Activated CD8-positive, alpha-beta memory T cell treated with anti-CD3 and anti-CD28 coated beads, Interleukin-2, amount 50 U/mL, for 24 hours (primary cell): ENCODE data around the gene GNPTG.

Source experiments
- DNase-seq: peaks from one replicate; pipeline ENCODE4 v3.0.0-alpha.2; 2020; ENCODE audit errors: extremely low read depth

The GNPTG gene

DNA sequence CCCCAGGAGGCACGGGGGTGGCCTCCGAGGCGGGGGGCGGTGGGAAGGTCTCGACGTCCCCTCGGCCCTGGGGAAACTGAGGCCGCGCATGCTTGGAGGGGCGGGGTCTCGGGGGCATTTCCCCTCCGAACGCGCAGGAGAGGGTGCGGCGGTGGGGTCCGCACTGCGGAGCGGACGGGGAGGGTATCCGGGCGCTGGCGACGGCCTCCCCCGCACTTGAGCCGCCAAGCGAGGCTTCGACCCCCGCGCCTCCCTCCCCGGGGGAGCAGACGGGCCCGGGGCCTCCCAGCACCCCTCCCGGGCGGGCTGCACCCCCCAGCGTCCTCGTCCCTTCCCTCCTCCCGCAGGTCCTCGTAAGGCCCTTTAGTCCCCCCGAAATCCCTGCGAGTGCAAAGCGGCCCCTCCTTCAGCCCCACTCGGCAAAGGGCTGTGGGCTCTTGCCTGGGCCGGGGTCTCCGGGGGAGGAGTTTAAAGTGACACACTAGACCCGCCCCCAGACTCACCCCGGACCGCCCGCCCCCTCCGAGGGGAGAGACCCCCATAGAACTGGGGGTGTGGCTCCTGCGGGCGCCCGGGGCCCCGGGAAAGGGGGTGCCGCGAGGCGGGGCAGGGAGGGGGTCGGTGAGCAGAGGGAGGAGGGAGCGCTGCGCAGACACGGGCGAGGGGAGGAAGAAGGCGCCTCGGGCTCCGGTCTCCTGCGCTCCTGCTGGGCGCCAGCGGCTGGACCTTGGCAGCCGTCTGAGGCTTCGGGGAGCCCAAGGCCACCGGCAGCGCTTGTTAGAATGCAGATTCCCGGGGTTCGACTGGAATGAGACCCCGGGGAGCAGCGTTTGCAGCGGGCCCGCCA lies 17.7 kb upstream of the GNPTG start:
- no peak for DNase-seq

GRCh38 chr16:1334739-1335138 lies 17.0 kb upstream of the GNPTG start:
- no peak for DNase-seq

- no peak for DNase-seq
These were observed 16.3 kb upstream of the GNPTG start for GRCh38 chr16:1335211-1335971.

- no peak for DNase-seq
These were observed 15.7 kb upstream of the GNPTG start for GRCh38 chr16:1335996-1336395.

DNA sequence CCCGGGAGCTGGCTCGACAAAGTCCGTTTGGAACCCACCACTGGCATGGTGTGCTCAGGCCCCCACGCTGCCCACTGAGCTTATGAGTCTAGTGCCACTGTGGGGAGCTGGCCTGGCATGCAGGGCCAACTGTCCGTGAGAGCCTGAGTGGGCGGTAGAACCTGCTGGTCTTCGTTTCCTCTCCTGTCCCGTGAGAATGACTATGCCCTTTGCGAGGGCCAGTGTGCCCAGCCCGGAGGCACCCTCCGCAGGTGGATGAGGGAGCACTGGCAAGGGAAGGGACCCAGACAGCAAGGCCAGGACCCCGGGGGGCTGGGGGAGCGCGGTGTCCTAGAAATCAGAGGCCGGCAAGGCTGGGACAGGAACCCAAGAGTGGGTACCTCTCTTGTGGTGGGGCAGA lies 15.1 kb upstream of the GNPTG start:
- DNase-seq, result no peak

GRCh38 chr16:1337486-1337885 lies 14.2 kb upstream of the GNPTG start:
- no peak for DNase-seq

- no peak for DNase-seq
These were observed 13.5 kb upstream of the GNPTG start for GRCh38 chr16:1338119-1338730.

- DNase-seq, result no peak
These were observed 12.7 kb upstream of the GNPTG start for GRCh38 chr16:1338855-1339675.

- no peak for DNase-seq
These were observed 10.8 kb upstream of the GNPTG start for GRCh38 chr16:1340730-1341494.

GRCh38 chr16:1341495-1342420 lies 10.0 kb upstream of the GNPTG start:
- DNase-seq, result no peak

DNA sequence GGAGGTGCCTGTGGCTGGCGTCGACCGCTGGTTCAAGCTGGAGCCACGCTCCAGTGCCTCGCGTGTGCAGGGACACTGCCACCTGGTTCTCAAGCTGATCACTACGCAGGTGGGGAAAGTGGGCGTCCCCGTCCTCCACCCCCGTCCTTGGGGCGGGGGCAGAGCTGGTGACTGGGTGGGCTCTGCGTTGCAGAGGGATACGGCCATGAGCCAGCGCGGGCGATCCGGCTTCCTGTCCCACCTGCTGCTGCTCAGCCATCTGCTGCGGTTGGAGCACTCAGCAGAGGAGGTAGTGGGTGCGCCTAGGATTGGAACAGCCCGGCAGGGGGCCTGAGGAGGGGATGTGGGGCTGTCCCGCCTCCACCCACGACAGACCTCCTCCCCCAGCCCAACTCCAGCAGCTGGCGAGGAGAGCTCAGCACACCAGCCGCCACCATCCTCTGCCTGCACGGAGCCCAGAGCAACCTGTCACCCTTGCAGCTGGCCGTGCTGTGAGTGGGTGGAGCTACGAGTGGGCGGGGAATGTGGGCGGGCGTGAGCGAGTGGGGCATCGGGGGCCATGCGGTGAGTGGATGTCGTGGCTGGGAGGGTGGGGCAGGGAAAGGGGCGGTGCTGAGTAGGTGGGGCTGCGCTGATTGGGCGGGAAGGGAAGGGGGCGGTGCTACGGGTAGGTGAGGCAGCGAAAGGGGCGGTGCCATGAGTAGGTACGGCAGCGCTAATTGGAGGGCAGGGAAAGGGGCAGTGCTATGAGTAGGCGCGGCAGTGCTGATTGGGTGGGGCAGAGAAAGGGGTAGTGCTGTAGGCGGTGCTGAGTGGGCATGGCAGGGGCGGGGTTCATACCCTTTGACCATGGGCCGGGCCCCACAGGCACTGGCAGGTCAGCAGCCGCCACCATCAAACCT lies 9.0 kb upstream of the GNPTG start:
- peak; percentile 79 for DNase-seq

GRCh38 chr16:1343428-1344242 lies 8.1 kb upstream of the GNPTG start:
- no peak for DNase-seq

DNA sequence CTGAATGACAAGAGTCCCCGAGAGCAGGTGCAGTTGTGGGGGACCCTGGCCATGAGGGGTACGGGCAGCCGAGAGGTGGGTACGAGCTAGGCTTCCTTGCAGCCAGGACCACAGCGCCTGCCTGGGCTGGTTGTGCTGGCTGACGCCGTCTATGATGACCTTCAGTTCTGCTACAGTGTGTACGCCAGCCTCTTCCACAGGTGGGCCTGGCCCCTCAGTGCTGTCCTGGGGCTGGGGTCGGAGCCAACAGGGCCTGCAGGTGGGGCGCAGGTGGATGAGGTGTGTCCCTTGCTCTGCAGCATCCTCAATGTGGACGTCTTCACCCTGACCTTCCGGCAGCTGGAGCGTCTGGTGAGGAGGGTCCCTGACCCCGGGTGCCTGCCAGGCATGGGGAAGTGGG lies 7.2 kb upstream of the GNPTG start:
- DNase-seq, result no peak

GRCh38 chr16:1345087-1345486 lies 6.6 kb upstream of the GNPTG start:
- DNase-seq, result no peak

- no peak for DNase-seq
These were observed 5.9 kb upstream of the GNPTG start for GRCh38 chr16:1345651-1346421.

GRCh38 chr16:1346422-1347285 lies 5.1 kb upstream of the GNPTG start:
- no peak for DNase-seq
